NCI-H524 (cell line): ENCODE measurements around the gene ADM.

Experiments used
- DNase-seq, 2 experiments: peaks; one replicate each; lab custom pipeline; 2025; lab: John Stamatoyannopoulos, UW

The ADM gene

GRCh38 chr11:10309163-10310093, 4.6 kb downstream of the ADM start:
- no peak for DNase-seq

- no peak for DNase-seq
Measured at GRCh38 chr11:10310301-10310841, 5.5 kb downstream of the ADM start.

GRCh38 chr11:10311802-10312201, 6.9 kb downstream of the ADM start:
- DNase-seq: no peak

GRCh38 chr11:10314199-10315072, 9.6 kb downstream of the ADM start:
- DNase-seq: peak in 1 of 2 experiments; percentile 15

- DNase-seq: no peak
Measured at GRCh38 chr11:10315083-10315482, 10.2 kb downstream of the ADM start.

GRCh38 chr11:10317151-10317755, 12.4 kb downstream of the ADM start:
- DNase-seq: no peak

- DNase-seq: no peak
Measured at GRCh38 chr11:10317776-10318526, 13.1 kb downstream of the ADM start.

- DNase-seq: no peak
Measured at GRCh38 chr11:10318527-10318802, 13.6 kb downstream of the ADM start.

GRCh38 chr11:10319702-10320558, 15.1 kb downstream of the ADM start:
- no peak for DNase-seq

GRCh38 chr11:10320736-10321465, 16.0 kb downstream of the ADM start:
- DNase-seq: no peak

- DNase-seq: no peak
Measured at GRCh38 chr11:10322401-10322800, 17.5 kb downstream of the ADM start.

GRCh38 chr11:10322830-10323792, 18.2 kb downstream of the ADM start:
- DNase-seq: peak in 1 of 2 experiments; percentile 65

- no peak for DNase-seq
Measured at GRCh38 chr11:10323793-10324170, 18.9 kb downstream of the ADM start.

- DNase-seq: no peak
Measured at GRCh38 chr11:10324474-10324873, 19.6 kb downstream of the ADM start.

GRCh38 chr11:10325277-10326011, 20.6 kb downstream of the ADM start:
- DNase-seq: no peak

GRCh38 chr11:10326012-10326964, 21.4 kb downstream of the ADM start:
- no peak for DNase-seq

- DNase-seq: no peak
Measured at GRCh38 chr11:10327254-10327653, 22.4 kb downstream of the ADM start.
